PFSK-1 (cell line): Measurements from ENCODE around the gene KRTAP21-3.

Source experiments
- POLR2AphosphoS5 ChIP-seq: IDR thresholded peaks from 2 replicates; pipeline ENCODE4 v1.6.1; 2012; ENCODE audit warnings: low read depth, mild to moderate bottlenecking, control low read depth, low read length, moderate library complexity
- REST ChIP-seq, 2 experiments: IDR thresholded peaks; 2 replicates each; pipeline versions ENCODE4 v1.6.1 to v1.8.0; 2011 to 2012; ENCODE audit warnings: low read depth in 2 of 2, low read length in 2 of 2, control low read depth in 1 of 2, inconsistent platforms in 1 of 2, mild to moderate bottlenecking in 1 of 2, moderate library complexity in 1 of 2; ENCODE audit not compliant: insufficient read depth in 1 of 2
- TAF1 ChIP-seq: IDR thresholded peaks from 2 replicates; pipeline ENCODE4 v1.6.1; 2012; ENCODE audit warnings: low read length, control low read depth, borderline replicate concordance; ENCODE audit not compliant: insufficient read depth

- TF ChIP-seq REST (IDR thresholded peaks at IDR 0.05; ENCODE audit: insufficient read depth in 1 of 2, low read depth in 2 of 2, low read length in 2 of 2), result no peak
- no peak for TF ChIP-seq TAF1
- TF ChIP-seq POLR2AphosphoS5, result no peak
Observed at GRCh38 chr21:30726726-30727125, 8.1 kb upstream of the KRTAP21-3 start.
